Measurements from ENCODE around the gene IKZF5. TPM values are rescaled to one million over a fixed set of nuclear protein-coding genes. Genes with fewer than 3 reads are reported as not detected.

IKZF5 gene
- total RNA-seq, 4 donors from 2014 or later, result 8.7 to 10.5 (median 9.5) TPM

GRCh38 chr10:123031124-123031523 is 22.5 kb upstream of the IKZF5 start:
- H3K4me3 ChIP-seq (ENCODE audit: low read depth, poor library complexity, severe bottlenecking), result no peak overlapping the region
- no peak for TF ChIP-seq CTCF (IDR thresholded peaks at IDR 0.05)
- 84 to 90% methylated on average over 1 of the region's 1 CpG for WGBS, 2 donors
- intact Hi-C loops (cut with DNase I; ENCODE audit: low total_unique reads), result no loop called here
- no peak for DNase-seq (ENCODE audit: low spot score in 2 of 2)

GRCh38 chr10:123027861-123028260 is 19.3 kb upstream of the IKZF5 start:
- no peak for TF ChIP-seq POLR2A (IDR thresholded peaks at IDR 0.05)
- intact Hi-C loops (cut with DNase I; ENCODE audit: low total_unique reads), result no loop called here
- no peak for DNase-seq (ENCODE audit: low spot score in 2 of 2)
- H3K4me3 ChIP-seq (ENCODE audit: low read depth, poor library complexity, severe bottlenecking), result no peak overlapping the region

GRCh38 chr10:123026302-123026701 is 17.7 kb upstream of the IKZF5 start:
- WGBS, 2 donors, result 64 to 71% methylated on average over 1 of the region's 1 CpG
- DNase-seq (ENCODE audit: low spot score in 2 of 2), result no peak

GRCh38 chr10:123024540-123024939 is 15.9 kb upstream of the IKZF5 start:
- TF ChIP-seq POLR2A (IDR thresholded peaks at IDR 0.05), result no peak
- TF ChIP-seq CTCF (IDR thresholded peaks at IDR 0.05), result no peak
- H3K4me3 ChIP-seq (ENCODE audit: low read depth, poor library complexity, severe bottlenecking), result no peak overlapping the region
- WGBS, 2 donors, result 64 to 79% methylated on average over 2 of the region's 2 CpGs
- no peak for DNase-seq (ENCODE audit: low spot score in 2 of 2)
- intact Hi-C loops (cut with DNase I; ENCODE audit: low total_unique reads), result no loop called here

More at GRCh38 chr10:123026302-123026701, 17.7 kb upstream of the IKZF5 start:
- TF ChIP-seq CTCF (IDR thresholded peaks at IDR 0.05), result no peak
- no peak for TF ChIP-seq POLR2A (IDR thresholded peaks at IDR 0.05)
- H3K4me3 ChIP-seq (ENCODE audit: low read depth, poor library complexity, severe bottlenecking), result no peak overlapping the region
- intact Hi-C loops (cut with DNase I; ENCODE audit: low total_unique reads), result no loop called here

GRCh38 chr10:123021517-123021916 is 12.9 kb upstream of the IKZF5 start:
- H3K4me3 ChIP-seq (ENCODE audit: low read depth, poor library complexity, severe bottlenecking), result no peak overlapping the region
- 45 to 50% methylated on average over 3 of the region's 3 CpGs for WGBS, 2 donors
- TF ChIP-seq CTCF (IDR thresholded peaks at IDR 0.05) (no peak), POLR2A (IDR thresholded peaks at IDR 0.05) (no peak)
- DNase-seq (ENCODE audit: low spot score in 2 of 2), result no peak
- intact Hi-C loops (cut with DNase I; ENCODE audit: low total_unique reads), result no loop called here

- no peak for DNase-seq (ENCODE audit: low spot score in 2 of 2)
- no peak overlapping the region for H3K4me3 ChIP-seq (ENCODE audit: low read depth, poor library complexity, severe bottlenecking)
- 57 to 75% methylated on average over 1 of the region's 1 CpG for WGBS, 2 donors
- TF ChIP-seq POLR2A (IDR thresholded peaks at IDR 0.05) (no peak), CTCF (IDR thresholded peaks at IDR 0.05) (no peak)
- intact Hi-C loops (cut with DNase I; ENCODE audit: low total_unique reads), result no loop called here
Observed at GRCh38 chr10:123019941-123020703, 11.5 kb upstream of the IKZF5 start.

Data from lower leg skin (tissue), 4 donors.